GM23248 (cell line): ENCODE measurements around the gene TMEM82.

ENCODE experiments used
- EZH2 ChIP-seq: fragments of 200-600 bp; sonication (generic); IDR thresholded peaks from 2 replicates; pipeline ENCODE4 v1.6.1; 2018; ENCODE audit warnings: antibody characterized with exemption, mild to moderate bottlenecking; ENCODE audit not compliant: insufficient read depth, poor library complexity, severe bottlenecking
- EZH2phosphoT487 ChIP-seq: fragments of 200-600 bp; sonication (generic); IDR thresholded peaks from 2 replicates; pipeline ENCODE4 v1.6.1; 2018; ENCODE audit warnings: antibody characterized with exemption, moderate library complexity, mild to moderate bottlenecking, low read depth; ENCODE audit not compliant: insufficient read depth

DNA sequence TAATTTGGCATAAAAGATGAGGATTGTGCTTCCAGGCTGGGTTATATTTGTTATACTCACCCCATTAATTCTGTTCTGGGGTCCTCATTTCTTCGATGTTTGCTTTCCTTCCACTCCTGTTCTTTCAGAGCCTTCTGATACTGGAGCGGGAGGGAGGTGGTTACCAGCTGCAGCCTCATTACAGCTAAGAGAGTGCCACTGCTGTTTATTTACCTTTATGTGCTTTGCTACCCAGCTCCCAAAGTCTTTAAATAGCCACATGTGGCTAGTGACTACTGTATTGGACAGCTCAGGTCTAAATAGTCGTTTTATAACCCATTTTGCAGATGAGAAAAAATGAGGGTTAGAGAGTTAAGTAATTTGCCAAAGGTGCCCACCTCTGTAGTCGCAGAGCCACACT lies 33.1 kb upstream of the TMEM82 start:
- TF ChIP-seq EZH2 (no peak), EZH2phosphoT487 (no peak)
